Stimulated activated CD8-positive, alpha-beta memory T cell treated with anti-CD3 and anti-CD28 coated beads, Interleukin-7, amount 100 ng/mL, for 4 hours (primary cell): ENCODE results near the gene ZNF610.

ENCODE experiments used
- DNase-seq, 2 donors: peaks; one replicate each; pipeline ENCODE4 v3.0.0-alpha.2; 2020; ENCODE audit warnings: low read depth in 2 of 2

Gene ZNF610

GRCh38 chr19:52397310-52398080 lies 61.5 kb downstream of the ZNF610 start, which contains the start of gene ZNF528:
TSS of gene ZNF528 (plus strand) at chr19:52397849. CDS start at chr19:52402014, 4,165 bp downstream.
- peak; percentile 90 to 91 for DNase-seq

GRCh38 chr19:52398081-52398441 lies 62.0 kb downstream of the ZNF610 start:
- no peak for DNase-seq

GRCh38 chr19:52410276-52410675 lies 74.2 kb downstream of the ZNF610 start:
- no peak for DNase-seq

GRCh38 chr19:52415711-52416110 lies 79.7 kb downstream of the ZNF610 start:
- no peak for DNase-seq
